Omental fat pad (tissue), 4 donors: Measurements from ENCODE around the gene RIN3. TPM values are rescaled to one million over a fixed set of nuclear protein-coding genes. Genes with fewer than 3 reads are reported as not detected.

Experiments
- ATAC-seq: fragments of 150-250 bp; one replicate; pipeline ENCODE4 v1.9.1; 2016; ENCODE audit warnings: mild to moderate bottlenecking, moderate library complexity; ENCODE audit not compliant: low FRiP score
- DNase-seq: peaks from one replicate; pipeline ENCODE4 v3.0.0-alpha.2; 2019; ENCODE audit warnings: low spot score
- total RNA-seq, 4 donors: library from RNA; depleted of rRNA; stranded (reverse); fragments of >200 nt; gene quantifications; one replicate each; pipeline ENCODE4 v1.1.0, GENCODE V29; 2016
- TF ChIP-seq, protein P1 (sequence below), 3 donors: fragments of 450-650 bp; IDR thresholded peaks; one replicate each; pipeline ENCODE4 v1.5.1; 2016 to 2017; ENCODE audit warnings: antibody characterized with exemption in 3 of 3, mild to moderate bottlenecking in 3 of 3, moderate library complexity in 2 of 3

Gene RIN3
- total RNA-seq, 4 donors from 2014 or later: 11.6 to 36.3 (median 20.2) TPM

DNA sequence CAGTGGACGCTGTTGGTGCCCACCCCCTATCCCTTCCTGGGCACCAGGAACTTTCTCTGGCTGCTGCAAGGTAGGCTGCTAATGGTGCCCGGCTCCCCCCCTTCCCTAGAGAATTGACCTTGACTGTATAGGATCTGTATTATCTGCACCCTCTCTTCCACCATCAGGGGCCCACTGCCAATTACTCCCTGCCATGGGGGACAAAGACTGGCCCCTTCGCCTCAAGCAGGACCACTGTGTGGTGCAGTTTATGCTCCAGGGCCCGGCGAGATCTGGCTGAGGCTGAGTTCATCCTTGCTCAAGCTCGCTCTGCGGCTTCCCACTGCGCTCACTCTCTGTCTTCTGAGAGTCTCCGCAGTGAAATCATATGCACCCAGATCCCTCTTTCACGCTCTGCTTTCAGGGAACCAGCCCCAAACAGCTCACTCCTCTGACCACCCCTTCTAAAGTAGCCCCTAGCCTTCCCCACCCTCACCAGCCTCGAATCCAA is 139.6 kb downstream of the RIN3 start:
- TF ChIP-seq, protein P1, sequence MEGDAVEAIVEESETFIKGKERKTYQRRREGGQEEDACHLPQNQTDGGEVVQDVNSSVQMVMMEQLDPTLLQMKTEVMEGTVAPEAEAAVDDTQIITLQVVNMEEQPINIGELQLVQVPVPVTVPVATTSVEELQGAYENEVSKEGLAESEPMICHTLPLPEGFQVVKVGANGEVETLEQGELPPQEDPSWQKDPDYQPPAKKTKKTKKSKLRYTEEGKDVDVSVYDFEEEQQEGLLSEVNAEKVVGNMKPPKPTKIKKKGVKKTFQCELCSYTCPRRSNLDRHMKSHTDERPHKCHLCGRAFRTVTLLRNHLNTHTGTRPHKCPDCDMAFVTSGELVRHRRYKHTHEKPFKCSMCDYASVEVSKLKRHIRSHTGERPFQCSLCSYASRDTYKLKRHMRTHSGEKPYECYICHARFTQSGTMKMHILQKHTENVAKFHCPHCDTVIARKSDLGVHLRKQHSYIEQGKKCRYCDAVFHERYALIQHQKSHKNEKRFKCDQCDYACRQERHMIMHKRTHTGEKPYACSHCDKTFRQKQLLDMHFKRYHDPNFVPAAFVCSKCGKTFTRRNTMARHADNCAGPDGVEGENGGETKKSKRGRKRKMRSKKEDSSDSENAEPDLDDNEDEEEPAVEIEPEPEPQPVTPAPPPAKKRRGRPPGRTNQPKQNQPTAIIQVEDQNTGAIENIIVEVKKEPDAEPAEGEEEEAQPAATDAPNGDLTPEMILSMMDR (IDR thresholded peaks at IDR 0.05): no peak
- no peak for ATAC-seq
- no peak for DNase-seq

DNA sequence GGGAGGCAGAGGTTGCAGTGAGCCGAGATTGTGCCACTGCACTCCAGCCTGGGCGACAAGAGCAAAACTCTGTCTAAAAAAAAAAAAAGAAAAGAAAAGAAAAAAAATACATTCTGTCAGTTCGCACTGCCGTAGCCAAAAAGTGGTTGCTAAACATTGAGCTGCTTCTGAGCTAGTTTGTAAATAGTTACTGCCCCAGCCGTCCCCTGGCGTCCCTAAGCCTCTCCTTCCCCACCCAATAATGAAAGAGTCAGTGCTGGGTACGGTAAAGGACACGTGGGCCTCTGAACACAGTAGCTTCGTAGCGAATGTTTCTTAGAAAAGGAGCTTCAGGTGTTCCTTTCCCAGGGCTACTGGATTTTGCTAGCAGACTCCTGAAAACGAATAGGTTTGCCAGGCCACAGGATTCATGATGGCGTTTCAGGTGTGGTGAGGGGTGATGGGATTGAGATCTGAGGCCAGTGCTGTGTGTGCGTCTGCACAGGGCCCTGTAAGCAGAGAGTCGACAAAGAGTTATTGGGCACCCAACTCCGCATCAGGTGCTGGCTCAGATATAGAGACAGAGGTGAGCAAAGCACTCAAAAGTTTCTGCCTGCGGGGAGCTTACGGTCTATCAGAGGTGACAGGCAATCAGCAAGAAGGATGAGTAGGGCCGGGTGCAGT is 140.8 kb downstream of the RIN3 start:
- no peak for ATAC-seq
- DNase-seq: no peak
- TF ChIP-seq, protein P1 (IDR thresholded peaks at IDR 0.05): no peak

GRCh38 chr14:92655419-92656201 is 142.0 kb downstream of the RIN3 start:
- TF ChIP-seq, protein P1 (IDR thresholded peaks at IDR 0.05): no peak
- no peak for DNase-seq
- no peak for ATAC-seq

GRCh38 chr14:92656306-92657081 is 142.9 kb downstream of the RIN3 start:
- no peak for DNase-seq
- no peak for ATAC-seq
- TF ChIP-seq, protein P1 (IDR thresholded peaks at IDR 0.05): no peak

- DNase-seq (no peak), ATAC-seq (peak; percentile 21)
- TF ChIP-seq, protein P1 (IDR thresholded peaks at IDR 0.05): no peak
Measured at GRCh38 chr14:92657457-92658142, 144.0 kb downstream of the RIN3 start.

GRCh38 chr14:92658160-92658559 is 144.6 kb downstream of the RIN3 start:
- DNase-seq (no peak), ATAC-seq (no peak)
- TF ChIP-seq, protein P1 (IDR thresholded peaks at IDR 0.05): no peak
